GM19324 (cell line): ENCODE results near the gene MRPL58.
A peak's percentile ranks its signal among the peaks of the same experiment; 100 is the strongest.
"Not testable (repeated sequence)": the region's sequence is repeated elsewhere in the genome, so short reads cannot be mapped to it uniquely, and the experiment has no call there.

Experiments
- ATAC-seq: cut with Tn5 transposase; IDR thresholded peaks from one replicate; pipeline ENCODE4 v1.9.1; 2021; ENCODE audit warnings: mild to moderate bottlenecking, moderate library complexity; ENCODE audit not compliant: unreplicated experiment, low FRiP score

Gene MRPL58

GRCh38 chr17:75012346-75013091 lies at the start of gene MRPL58:
Gene MRPL58, plus strand, starts transcription at chr17:75012670. Its CDS starts 17 bp downstream, at chr17:75012687.
- peak; percentile 87 for ATAC-seq

GRCh38 chr17:74963656-74964055 lies 48.8 kb upstream of the MRPL58 start:
- no peak for ATAC-seq

GRCh38 chr17:74964246-74964761 lies 48.2 kb upstream of the MRPL58 start:
- no peak for ATAC-seq

- ATAC-seq = no peak
Observed at GRCh38 chr17:74964988-74965622, 47.4 kb upstream of the MRPL58 start.

- no peak for ATAC-seq
Observed at GRCh38 chr17:74968361-74968780, 44.1 kb upstream of the MRPL58 start.

GRCh38 chr17:74969501-74969900 lies 43.0 kb upstream of the MRPL58 start:
- ATAC-seq = not testable (repeated sequence)

GRCh38 chr17:74970395-74970794 lies 42.1 kb upstream of the MRPL58 start:
- ATAC-seq = no peak

GRCh38 chr17:74971069-74971841 lies 41.2 kb upstream of the MRPL58 start:
- ATAC-seq = no peak

GRCh38 chr17:74971842-74972106 lies 40.7 kb upstream of the MRPL58 start:
- ATAC-seq = no peak

- no peak for ATAC-seq
Observed at GRCh38 chr17:74972107-74972972, 40.1 kb upstream of the MRPL58 start, which contains the start of gene HID1. Gene HID1, minus strand, starts transcription at chr17:74972759. Its CDS starts 103 bp downstream, at chr17:74972656.

- ATAC-seq = no peak
Observed at GRCh38 chr17:74972973-74973328, 39.5 kb upstream of the MRPL58 start.

- no peak for ATAC-seq
Observed at GRCh38 chr17:74975943-74976342, 36.5 kb upstream of the MRPL58 start.

GRCh38 chr17:74977802-74978201 lies 34.7 kb upstream of the MRPL58 start:
- ATAC-seq = no peak

- ATAC-seq = no peak
Observed at GRCh38 chr17:74978240-74978639, 34.2 kb upstream of the MRPL58 start.

- no peak for ATAC-seq
Observed at GRCh38 chr17:74979408-74980146, 32.9 kb upstream of the MRPL58 start.

- ATAC-seq = no peak
Observed at GRCh38 chr17:74981318-74981978, 31.0 kb upstream of the MRPL58 start.

- no peak for ATAC-seq
Observed at GRCh38 chr17:74981979-74982662, 30.3 kb upstream of the MRPL58 start.

- ATAC-seq = not testable (repeated sequence)
Observed at GRCh38 chr17:74982663-74983313, 29.7 kb upstream of the MRPL58 start.
